Ramos (cell line): ENCODE results near the gene PLAAT5.

Experiments
- in situ Hi-C: fragments of 300-500 bp; cut with MboI; formaldehyde crosslinking; loops from one replicate; pipeline ENCODE4 v1.14.3; 2022; ENCODE audit warnings: low sequenced_read_pairs; ENCODE audit not compliant: unreplicated experiment

Gene PLAAT5

DNA sequence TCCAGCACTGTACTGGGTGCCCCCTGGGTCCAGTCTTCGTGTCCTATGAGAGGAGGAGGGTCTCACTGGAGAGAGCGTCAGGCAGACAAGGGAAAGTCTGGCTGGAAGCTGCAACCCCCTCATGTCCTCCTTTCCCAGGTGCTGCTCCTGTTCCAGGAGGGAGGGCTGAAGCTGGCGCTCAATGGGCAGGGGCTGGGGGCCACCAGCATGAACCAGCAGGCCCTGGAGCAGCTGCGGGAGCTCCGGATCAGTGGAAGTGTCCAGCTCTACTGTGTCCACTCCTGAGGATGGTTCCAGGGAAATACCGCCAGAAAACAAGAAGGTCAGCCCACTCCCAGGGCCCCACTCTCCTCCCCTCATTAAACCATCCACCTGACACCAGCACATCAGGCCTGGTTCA, 25.1 kb upstream of the PLAAT5 start:
- in situ Hi-C loops, result no loop called here

DNA sequence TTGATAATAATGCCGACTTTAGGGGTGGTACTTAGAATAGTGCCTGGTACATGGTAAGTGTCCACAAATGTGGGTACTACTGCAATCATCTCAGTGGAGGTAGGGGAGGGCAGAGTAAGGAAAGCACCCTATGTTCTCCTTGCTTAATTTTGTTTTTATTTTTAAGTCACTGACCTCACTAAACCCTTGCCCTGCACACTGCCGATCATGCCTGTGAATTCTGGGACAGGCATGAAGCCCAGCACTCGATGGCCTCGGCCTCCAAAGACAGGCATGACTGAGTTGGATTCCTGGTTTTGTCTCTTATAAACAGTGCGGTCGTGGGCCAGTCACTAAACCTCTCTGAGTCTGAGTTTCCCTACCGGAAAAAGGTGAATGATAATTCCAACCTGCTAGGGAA, 21.8 kb upstream of the PLAAT5 start:
- in situ Hi-C loops, result no loop called here

DNA sequence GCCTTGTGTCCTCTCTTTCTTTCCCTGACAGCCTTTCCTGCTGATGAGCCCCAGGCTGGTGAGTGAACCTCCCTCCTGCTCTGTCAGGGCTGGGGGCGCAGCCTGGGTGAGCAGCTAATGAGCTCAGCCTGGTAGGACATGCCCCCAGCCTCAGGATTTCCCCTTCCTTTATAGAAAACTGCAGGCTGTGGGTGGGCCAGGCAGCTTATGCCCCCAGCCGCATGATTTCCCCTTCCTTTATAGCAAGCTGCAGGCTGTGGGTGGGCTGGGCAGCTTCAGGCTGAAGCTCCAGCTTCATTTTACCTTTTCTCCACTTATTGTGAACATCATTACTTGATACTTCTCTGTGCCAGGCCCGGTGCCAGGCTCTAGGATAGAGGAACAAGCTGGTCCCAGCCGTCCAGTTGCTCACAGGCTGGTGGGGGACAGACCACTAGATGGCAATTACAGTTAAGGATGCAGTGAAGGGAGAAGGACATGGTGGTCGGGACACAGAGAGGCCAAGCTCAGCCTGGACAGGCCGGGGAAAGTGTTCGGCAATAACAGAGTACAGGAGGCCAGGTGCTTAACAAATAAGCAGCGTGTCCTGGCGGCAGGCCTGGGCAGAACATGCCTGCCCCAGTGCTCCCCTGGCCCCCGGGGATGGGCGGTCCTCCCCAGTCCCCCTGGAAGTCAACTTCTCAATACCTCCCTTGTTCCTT, 20.2 kb upstream of the PLAAT5 start:
- in situ Hi-C loops, result no loop called here

DNA sequence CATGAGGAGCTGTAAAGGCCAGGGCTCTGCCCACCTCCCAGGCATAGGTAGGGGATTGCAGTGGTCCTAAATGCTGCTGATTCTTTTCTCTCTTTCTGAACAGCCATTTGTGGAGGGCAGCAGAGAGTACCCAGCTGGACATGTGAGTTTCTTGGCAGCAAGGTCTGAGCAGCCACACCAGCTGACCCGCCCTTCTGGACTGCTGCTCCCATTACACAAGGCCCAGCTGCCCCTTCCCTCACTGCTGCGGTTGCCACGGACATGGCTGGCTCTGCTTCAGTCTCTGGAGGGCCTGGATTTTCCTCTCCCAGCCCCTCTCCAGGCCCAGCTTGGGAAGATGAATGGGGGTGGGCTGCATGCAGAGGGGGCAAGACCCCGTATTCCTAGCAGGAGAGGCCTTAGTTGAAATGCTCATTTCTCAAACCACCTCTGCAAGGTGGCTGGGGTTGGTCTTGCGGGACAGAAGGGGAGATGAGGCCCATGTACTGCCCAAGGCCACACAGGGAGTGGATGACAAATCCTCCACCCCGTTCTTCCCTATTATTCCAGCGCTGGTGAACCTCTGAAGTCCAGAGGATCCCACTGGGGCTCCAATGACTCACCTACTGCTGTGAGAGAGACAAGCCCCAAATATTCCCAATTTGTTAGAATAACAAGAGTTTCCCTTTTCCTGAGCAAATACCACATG, 19.5 kb upstream of the PLAAT5 start:
- in situ Hi-C loops, result no loop called here

DNA sequence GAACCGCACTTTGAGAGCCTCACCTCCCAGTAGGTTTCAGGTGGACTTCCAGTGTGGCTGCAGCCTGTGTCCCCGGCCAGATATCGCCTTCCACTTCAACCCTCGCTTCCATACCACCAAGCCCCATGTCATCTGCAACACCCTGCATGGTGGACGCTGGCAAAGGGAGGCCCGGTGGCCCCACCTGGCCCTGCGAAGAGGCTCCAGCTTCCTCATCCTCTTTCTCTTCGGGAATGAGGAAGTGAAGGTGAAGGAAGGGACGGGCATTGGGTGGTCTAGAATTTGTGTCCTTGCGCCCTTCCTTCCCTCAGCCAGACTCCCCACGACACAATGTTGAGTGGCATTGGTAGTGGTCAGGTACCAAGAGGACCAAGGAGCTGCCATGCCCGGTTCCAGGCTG, 17.8 kb upstream of the PLAAT5 start:
- in situ Hi-C loops, result no loop called here

DNA sequence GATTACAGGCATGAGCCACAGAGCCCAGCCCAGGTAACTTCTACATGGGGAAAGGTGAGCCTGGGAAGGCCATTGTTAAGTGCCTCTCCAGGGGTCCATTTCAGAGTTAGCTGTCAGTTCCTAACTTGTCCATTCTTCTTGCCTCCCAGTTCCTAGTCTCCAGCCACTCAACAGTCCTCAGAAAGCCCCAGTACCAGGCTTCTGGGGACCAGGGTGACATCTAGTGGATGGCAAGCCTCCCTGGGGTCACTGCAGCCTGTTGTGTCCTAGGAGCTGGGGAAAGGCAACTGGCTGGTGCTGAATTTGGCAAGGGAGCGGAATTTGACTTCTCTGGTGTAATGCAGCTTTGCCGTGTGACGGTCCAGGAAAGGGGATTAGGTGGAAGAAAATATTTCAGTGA, 17.0 kb upstream of the PLAAT5 start:
- in situ Hi-C loops, result no loop called here

DNA sequence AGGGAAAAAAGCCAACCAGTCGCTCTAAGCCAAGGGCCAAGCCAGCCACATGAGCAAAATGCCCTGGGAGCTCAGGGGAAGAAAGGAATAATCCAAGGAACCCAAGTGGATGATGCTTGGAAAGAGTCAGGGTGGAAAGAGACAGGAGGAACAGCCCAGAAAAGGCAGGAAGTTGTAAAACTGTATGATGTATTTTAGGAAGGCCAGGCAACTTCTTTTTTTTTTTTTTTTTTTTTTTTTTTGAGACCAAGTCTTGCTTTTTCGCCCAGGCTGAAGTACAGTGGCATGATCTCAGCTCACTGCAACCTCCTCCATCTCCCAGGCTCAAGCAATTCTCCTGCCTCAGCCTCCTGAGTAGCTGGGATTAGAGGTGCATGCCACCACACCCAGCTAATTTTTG, 16.5 kb upstream of the PLAAT5 start:
- in situ Hi-C loops, result no loop called here

DNA sequence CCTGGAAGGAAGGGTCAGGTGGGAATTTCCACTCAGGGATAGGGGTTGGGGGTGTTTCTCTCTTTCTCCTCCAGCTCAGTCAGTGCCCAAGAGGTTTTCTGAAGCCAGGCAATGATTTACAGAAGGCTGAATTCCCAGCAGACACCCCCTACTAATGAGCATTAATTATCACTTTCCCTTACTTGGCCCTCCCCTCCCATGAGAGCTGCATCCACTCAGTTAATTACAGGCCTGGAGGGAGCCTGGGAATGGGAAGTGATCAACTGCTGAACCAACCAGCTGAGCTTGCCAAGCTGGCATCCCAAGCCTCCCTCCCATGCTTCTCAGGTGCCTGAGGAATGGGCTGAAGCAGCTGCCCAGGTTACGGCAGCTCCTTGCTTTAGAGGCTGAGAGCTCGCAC, 15.9 kb upstream of the PLAAT5 start:
- in situ Hi-C loops, result no loop called here

DNA sequence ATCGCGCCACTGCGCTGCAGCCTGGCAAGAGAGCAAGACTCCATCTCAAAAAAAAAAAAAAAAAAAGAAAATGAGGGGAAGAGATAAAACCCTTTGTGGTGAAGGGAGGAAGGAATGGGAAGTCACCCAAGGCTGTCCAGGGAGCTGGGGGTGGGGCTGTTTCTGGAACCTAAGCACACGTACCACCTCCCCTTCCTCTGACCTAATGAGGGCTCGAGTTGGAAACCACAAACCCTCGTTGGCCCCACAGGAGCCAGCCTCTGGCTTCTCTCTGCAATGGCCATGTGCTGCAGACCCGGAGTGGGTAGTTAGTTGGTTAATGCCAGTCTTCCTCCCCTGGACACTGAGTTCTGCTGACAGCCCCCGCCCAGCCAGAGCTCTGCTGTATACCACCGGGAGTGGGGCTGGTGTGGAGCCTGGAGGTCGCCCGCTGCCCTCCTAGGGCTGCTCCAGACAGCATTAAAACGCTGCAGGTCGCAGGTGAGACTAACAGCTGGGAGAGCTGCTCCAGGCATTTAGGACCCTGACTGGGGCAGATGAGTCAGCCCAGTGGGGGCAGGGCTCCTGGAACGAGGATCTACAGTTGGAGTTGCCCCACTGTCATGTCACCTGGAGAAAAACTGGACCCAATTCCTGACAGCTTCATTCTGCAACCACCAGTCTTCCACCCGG, 15.0 kb upstream of the PLAAT5 start, which contains the start of gene LGALS12:
LGALS12 (plus strand) TSS at position 228 of the 672 bp plus-strand sequence; CDS start at position 603, 375 bp downstream.
- in situ Hi-C loops, result no loop called here

DNA sequence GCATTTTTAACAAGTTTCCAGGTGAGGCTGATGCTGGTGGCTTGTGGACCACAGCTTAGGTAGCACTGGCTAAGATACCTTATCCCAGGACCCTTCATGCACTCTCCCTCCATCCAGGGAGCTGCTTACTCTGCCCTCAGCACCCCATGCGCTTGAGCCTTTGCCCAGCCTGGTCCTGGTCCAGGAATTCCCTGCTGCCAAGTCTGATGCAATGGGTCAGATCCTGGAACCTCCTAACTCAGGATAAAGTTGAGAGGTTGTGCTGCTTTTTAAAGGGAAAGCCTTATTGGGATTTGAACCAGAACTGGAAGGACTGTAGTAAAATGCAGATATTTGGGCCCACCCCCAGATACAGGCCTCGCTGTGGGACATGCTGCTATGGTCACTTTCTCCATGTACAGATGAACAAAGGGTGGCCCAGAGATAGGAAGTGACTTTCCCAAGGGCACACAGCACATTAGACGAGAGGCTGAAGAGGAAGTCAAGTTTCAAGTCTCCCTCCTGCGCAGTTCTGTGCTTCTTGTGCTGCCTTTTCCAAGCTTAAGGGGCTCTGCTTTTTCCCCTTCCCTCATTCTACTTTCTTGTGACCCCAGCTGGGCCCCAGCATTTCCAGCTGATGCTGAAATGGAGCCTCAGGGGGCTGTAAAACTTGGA, 14.1 kb upstream of the PLAAT5 start:
- in situ Hi-C loops, result no loop called here

DNA sequence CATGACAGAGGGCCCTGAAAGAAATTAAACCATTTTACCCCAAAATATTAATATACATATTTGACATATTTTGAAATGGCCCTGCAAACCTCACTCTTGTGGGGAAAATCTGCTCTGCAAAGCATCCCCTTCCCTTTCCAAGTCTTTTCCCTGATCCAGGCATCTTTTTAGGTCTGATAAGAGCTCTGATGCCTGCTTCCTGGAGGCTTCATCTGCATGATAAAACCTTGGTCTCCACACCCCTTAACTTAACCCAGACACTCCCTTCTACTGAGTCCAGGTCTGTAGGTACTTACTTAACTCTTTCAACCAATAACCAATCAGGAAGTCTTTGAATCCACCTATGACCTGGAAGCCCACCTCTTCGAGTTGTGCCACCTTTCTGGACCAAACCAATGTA, 13.1 kb upstream of the PLAAT5 start:
- in situ Hi-C loops, result no loop called here

DNA sequence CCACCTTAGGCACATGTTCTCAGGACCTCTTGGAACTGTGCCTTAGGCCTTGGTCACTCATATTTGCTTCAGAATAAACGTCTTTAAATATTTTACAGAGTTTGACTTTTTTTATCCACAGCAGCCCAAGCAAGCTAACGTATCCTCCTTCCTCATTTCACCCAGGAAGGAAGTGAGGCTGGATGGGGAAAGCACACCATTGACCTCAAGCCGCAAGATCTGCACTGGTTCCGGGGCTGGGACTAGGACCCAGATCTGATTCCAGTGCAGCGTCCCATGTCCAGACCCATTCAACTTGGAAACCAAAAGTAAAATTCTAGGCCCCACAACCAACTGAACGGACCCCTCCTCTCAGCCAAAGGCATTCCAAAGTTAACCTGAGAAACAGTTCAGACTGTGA, 12.5 kb upstream of the PLAAT5 start:
- in situ Hi-C loops, result no loop called here

DNA sequence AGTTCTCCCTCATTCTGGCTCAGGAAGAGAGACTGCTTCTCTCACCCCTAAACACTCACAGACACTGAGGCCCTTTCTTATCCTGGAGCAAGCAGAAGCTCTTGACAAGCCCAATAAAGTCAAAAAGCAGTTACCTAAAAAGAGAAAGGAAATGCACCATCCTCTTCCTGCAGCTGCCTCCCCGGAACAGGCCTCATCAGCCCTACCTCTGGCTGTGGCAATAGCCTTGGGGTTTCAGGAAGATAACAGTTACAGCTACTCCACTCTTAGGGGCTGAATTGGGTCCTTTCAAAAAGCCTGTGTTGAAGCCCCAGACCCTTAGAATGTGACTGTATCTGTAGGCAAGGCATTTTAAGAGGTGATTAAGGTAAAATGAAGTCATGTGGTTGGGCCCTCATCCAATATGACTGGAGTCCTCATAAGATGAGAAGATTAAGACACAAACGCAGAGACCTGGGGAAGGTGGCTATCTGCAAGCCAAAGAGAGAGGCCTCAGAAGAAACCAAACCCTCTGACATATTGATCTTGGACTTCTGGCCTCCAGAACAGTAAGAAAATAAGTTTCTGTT, 11.4 kb upstream of the PLAAT5 start:
- in situ Hi-C loops, result no loop called here

DNA sequence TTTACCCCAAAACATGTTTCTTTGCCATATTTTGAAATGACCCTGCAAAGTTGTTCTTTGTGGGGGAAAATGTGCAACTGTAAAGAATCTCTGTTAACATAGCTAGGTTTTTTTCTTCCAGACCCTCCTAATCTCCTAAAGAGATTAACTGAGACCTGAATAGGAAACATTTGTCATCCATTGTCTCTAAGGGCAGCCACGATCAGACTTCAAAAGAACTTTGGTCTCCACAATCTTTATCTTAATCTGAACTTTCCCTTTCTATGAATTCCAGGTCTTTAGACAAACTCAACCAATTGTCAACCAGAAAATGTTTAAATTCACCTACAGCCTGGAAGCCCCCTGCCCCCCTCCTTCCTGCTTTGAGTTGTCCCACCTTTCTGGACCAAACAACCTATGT, 10.3 kb upstream of the PLAAT5 start:
- in situ Hi-C loops, result no loop called here

DNA sequence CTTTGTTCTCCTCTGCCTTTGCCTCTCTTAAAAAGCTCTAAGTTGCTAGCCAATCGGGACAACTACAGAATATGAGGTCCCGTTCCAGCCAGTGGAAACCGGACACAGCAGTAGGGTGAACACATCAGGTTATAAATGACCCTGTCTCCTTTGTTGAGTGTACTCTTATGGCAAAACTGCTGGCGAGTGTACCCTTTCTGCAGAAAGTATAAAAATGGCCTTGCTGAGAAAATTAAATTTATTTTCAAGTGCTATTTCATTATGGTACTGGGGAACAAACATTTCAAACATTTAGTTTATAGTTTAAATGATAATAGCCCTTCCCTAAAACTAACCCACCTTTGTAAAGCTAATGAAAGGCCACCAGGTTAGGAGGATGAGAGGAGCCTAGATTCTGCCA, 8.9 kb upstream of the PLAAT5 start:
- in situ Hi-C loops, result no loop called here

DNA sequence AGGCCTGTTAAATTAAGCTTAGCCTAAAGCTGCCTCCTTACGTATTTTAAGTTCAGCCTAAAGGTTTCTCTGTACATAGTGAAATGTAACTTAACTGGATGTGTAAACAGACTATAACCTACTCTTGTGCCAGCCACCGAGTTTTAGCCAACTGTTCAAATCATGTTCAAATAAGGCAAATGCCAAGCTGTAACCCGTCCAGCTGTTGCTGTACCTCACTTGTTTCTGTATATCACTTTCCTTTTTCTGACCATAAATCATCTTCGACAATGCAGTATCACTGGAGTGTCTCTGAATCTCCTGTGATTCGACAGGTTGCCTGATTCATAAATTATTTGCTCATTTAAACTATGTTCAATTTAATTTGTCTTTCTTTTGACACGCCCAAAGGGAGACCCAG, 4.0 kb upstream of the PLAAT5 start:
- in situ Hi-C loops, result no loop called here

DNA sequence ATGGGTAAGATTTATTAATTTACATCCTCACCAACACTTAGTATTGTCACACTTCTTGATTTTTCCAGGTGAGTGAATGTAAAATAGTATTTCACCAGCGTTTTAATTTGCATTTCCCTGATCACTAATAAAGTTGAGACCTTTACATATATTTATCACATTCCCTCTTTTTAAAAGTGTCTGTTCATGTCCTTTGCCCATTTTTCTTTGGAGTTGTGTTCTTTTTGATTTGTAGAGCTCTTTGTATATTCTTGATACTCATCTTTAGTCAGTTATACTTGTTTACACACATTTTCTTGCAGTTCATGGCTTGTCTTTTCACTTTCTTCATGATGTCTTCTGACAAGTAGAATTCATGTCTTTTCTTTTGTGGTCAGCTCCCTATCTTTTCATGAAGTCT, 2.2 kb upstream of the PLAAT5 start:
- in situ Hi-C loops, result no loop called here

DNA sequence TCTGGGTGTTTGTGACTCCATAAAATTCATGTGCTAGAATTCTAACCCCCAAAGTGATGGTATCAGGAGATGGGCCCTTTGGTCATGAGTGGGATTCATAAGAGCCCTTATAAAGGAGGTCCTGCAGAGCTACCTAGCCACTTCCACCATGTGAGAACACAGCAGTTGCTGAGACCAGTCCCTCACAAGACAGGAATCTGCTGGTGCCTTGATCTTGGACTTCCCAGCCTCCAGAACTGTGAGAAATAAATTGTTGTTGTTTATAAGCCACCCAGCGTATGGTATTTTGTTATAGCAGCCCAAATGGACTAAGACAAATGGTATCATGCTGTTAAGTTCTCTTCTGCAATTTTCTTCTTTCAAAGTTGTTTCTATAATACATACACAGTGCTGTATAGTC, 1.5 kb upstream of the PLAAT5 start:
- in situ Hi-C loops, result no loop called here

DNA sequence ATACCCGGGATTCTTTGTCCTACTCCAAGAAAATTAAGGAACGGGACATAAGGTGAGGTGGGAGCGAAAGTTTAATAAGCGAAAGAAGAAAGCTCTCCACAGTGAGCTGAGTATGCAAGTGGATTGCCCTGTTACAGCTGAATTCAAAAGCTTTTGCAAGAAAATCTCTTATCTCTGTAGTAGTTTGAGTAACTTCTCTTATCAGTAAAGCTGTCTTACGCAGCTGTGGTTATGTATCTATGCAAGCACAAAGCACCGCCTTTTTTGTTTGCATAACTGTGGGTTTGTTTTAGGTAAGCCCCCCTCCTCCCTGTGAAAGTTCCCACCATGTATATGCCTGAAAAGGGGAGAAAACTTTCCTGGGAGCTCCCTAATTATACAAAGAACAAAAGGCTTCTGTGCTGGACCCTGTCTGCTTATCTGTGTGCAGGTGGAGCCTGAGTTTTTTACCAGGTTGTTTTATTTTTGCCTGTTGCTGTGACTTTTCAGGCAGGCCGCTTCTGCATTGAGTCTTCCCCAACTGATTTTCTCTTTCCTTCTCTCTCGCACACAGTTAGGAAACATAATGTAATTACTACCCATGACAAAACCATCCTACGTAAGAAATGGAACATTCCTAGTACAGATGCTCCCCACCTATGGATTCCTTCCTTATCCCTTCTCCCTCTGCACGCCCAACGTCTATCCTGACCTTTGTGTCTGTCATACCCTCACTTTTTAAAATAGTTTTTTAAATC, 837 bp upstream of the PLAAT5 start:
- in situ Hi-C loops, result no loop called here

DNA sequence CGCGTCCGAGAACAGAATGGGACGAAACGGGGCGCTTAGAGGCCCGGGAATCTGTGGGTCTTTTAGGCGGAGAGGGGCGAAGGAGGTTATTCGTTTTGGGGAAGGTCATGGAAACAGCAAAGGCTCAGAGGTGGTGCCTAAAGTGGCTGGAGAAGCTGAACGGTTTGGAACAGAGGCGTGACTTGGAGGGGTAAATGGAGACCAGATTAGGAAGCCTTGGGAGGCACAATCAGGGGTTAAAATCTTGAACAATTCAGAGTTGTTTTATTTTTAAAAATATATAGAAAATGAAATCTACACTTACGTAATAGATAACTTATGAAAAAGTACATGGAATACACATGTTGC, 247 bp upstream of the PLAAT5 start:
- in situ Hi-C loops, result no loop called here
